Suprapubic skin (tissue), 4 donors: Measurements from ENCODE around the gene ATP6V0E1.

Experiments used
- EP300 ChIP-seq: sonication (generic); formaldehyde crosslinking; IDR thresholded peaks from one replicate; pipeline ENCODE4 v1.6.1; 2017; ENCODE audit warnings: antibody characterized with exemption
- POLR2A ChIP-seq, 2 donors: fragments of 450-650 bp; IDR thresholded peaks; one replicate each; pipeline ENCODE4 v1.6.1; 2017; ENCODE audit warnings: antibody characterized with exemption in 2 of 2, mild to moderate bottlenecking in 2 of 2, moderate library complexity in 2 of 2
- POLR2AphosphoS5 ChIP-seq, 3 donors: sonication (generic); formaldehyde crosslinking; IDR thresholded peaks; one replicate each; pipeline ENCODE4 v1.6.1; 2017; ENCODE audit warnings: antibody characterized with exemption in 3 of 3
- TF ChIP-seq, protein P1 (sequence below), 2 donors: fragments of 200-600 bp in 1 of 2; fragments of 450-650 bp in 1 of 2; sonication (generic) in 1 of 2; IDR thresholded peaks; one replicate each; pipeline ENCODE4 v1.5.1; 2016 to 2019; ENCODE audit warnings: antibody characterized with exemption in 2 of 2, mild to moderate bottlenecking in 1 of 2, moderate library complexity in 1 of 2

DNA sequence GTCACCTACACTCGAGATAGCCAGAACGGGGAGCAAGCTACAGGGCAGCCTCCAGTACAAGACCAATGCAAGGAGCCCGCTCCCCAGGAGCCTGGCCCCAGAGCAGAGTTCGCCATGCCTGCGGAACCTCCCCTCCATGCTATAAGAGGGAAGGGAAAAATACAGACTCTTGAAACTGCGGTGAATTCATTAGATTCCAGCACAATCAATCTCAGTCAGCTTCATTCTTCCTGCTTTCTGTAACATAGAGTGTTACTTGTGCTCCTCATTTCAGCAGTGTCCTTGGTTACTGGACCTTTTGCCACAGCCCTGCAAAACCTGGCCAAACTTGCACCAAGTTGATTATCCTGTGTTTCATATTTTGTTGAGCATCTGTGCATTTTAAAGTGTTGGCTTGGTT lies 50.4 kb downstream of the ATP6V0E1 start:
- TF ChIP-seq, protein P1, sequence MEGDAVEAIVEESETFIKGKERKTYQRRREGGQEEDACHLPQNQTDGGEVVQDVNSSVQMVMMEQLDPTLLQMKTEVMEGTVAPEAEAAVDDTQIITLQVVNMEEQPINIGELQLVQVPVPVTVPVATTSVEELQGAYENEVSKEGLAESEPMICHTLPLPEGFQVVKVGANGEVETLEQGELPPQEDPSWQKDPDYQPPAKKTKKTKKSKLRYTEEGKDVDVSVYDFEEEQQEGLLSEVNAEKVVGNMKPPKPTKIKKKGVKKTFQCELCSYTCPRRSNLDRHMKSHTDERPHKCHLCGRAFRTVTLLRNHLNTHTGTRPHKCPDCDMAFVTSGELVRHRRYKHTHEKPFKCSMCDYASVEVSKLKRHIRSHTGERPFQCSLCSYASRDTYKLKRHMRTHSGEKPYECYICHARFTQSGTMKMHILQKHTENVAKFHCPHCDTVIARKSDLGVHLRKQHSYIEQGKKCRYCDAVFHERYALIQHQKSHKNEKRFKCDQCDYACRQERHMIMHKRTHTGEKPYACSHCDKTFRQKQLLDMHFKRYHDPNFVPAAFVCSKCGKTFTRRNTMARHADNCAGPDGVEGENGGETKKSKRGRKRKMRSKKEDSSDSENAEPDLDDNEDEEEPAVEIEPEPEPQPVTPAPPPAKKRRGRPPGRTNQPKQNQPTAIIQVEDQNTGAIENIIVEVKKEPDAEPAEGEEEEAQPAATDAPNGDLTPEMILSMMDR (IDR thresholded peaks at IDR 0.05) = no peak
- TF ChIP-seq POLR2AphosphoS5 (IDR thresholded peaks at IDR 0.05) (no peak), POLR2A (IDR thresholded peaks at IDR 0.05) (no peak), EP300 (no peak)
